GM23338 (cell line): ENCODE data around the gene AP1G1. TPM values are rescaled to one million over a fixed set of nuclear protein-coding genes. Genes with fewer than 3 reads are reported as not detected.

ENCODE experiments used
- ATAC-seq: fragments of 200-7000 bp; cut with Tn5 transposase; 3 replicates; pipeline ENCODE4 v1.9.1; 2020
- DNase-seq: peaks from one replicate; pipeline ENCODE4 v3.0.0-alpha.2; 2015; ENCODE audit warnings: low spot score
- H2AFZ ChIP-seq: fragments of 200-600 bp; sonication (generic); 2 replicates; pipeline ENCODE4 v1.8.0; 2016; ENCODE audit warnings: antibody characterized with exemption, mild to moderate bottlenecking, moderate library complexity
- H3F3A ChIP-seq: fragments of 200-600 bp; sonication (generic); replicated peaks from 2 replicates; pipeline ENCODE4 v1.8.0; 2017; ENCODE audit warnings: antibody characterized with exemption, mixed run types, low read depth
- H3K27ac ChIP-seq: fragments of 200-600 bp; sonication (generic); 2 replicates; pipeline ENCODE4 v1.6.1; 2016; ENCODE audit warnings: low read depth
- H3K27me3 ChIP-seq: fragments of 200-600 bp; sonication (generic); 2 replicates; pipeline ENCODE4 v1.8.0; 2016; ENCODE audit warnings: mild to moderate bottlenecking, mixed run types, moderate library complexity; ENCODE audit not compliant: insufficient read depth
- H3K36me3 ChIP-seq: fragments of 200-600 bp; sonication (generic); 2 replicates; pipeline ENCODE4 v1.8.0; 2016; ENCODE audit warnings: mild to moderate bottlenecking; ENCODE audit not compliant: insufficient read depth
- H3K4me1 ChIP-seq: fragments of 200-600 bp; sonication (generic); 2 replicates; pipeline ENCODE4 v1.8.0; 2016; ENCODE audit warnings: mild to moderate bottlenecking, moderate library complexity; ENCODE audit not compliant: insufficient read depth
- H3K4me2 ChIP-seq: fragments of 200-600 bp; sonication (generic); 2 replicates; pipeline ENCODE4 v1.7.1; 2017; ENCODE audit warnings: mixed run types
- H3K4me3 ChIP-seq: fragments of 200-600 bp; sonication (generic); 2 replicates; pipeline ENCODE4 v1.6.1; 2016; ENCODE audit warnings: mixed run types
- H3K79me2 ChIP-seq: fragments of 200-600 bp; sonication (generic); replicated peaks from 2 replicates; pipeline ENCODE4 v1.8.0; 2017; ENCODE audit warnings: mild to moderate bottlenecking; ENCODE audit not compliant: insufficient read depth
- H3K9me2 ChIP-seq: fragments of 200-600 bp; sonication (generic); 2 replicates; pipeline ENCODE4 v1.8.0; 2017; ENCODE audit not compliant: insufficient read depth
- H4K20me1 ChIP-seq: fragments of 200-600 bp; sonication (generic); replicated peaks from 2 replicates; pipeline ENCODE4 v1.8.0; 2017; ENCODE audit warnings: mild to moderate bottlenecking; ENCODE audit not compliant: insufficient read depth
- H3K27ac Mint-ChIP-seq: 2 replicates; pipeline ENCODE4 v1.8.0; 2020; ENCODE audit warnings: inconsistent platforms, mild to moderate bottlenecking, moderate library complexity, mixed read lengths
- H3K27me3 Mint-ChIP-seq: 3 replicates; pipeline ENCODE4 v1.8.0; 2022; ENCODE audit warnings: low read depth, mild to moderate bottlenecking, moderate library complexity, mixed read lengths, inconsistent platforms; ENCODE audit not compliant: insufficient read depth, poor library complexity
- H3K36me3 Mint-ChIP-seq: 3 replicates; pipeline ENCODE4 v1.8.0; 2021; ENCODE audit warnings: low read depth, mild to moderate bottlenecking, inconsistent platforms, moderate library complexity, mixed read lengths
- H3K4me1 Mint-ChIP-seq: 3 replicates; pipeline ENCODE4 v1.8.0; 2020; ENCODE audit warnings: mild to moderate bottlenecking, inconsistent platforms, mixed read lengths
- H3K4me3 Mint-ChIP-seq: 3 replicates; pipeline ENCODE4 v1.8.0; 2021; ENCODE audit warnings: moderate library complexity, mild to moderate bottlenecking, inconsistent platforms, mixed read lengths
- H3K9me3 Mint-ChIP-seq: 3 replicates; pipeline ENCODE4 v1.8.0; 2020; ENCODE audit warnings: moderate library complexity, mild to moderate bottlenecking, inconsistent platforms, mixed read lengths
- CREB1 ChIP-seq: fragments of 250-450 bp; sonication (Bioruptor Pico); IDR thresholded peaks from 2 replicates; pipeline ENCODE4 v1.5.0; 2020; ENCODE audit warnings: low read depth, mild to moderate bottlenecking, moderate library complexity
- CTCF ChIP-seq, 2 experiments: fragments of 200-600 bp in 1 of 2; sonication (generic) in 1 of 2; conservative IDR thresholded peaks; 2 replicates each; pipeline versions ENCODE4 v1.5.1 to v1.6.1; 2016 to 2017; ENCODE audit warnings: antibody characterized with exemption in 2 of 2, low read depth in 2 of 2, mild to moderate bottlenecking in 2 of 2, moderate library complexity in 1 of 2
- EZH2phosphoT487 ChIP-seq: fragments of 200-600 bp; sonication (generic); IDR thresholded peaks from one replicate; pipeline ENCODE4 v1.8.1; 2018; ENCODE audit warnings: antibody characterized with exemption; ENCODE audit not compliant: unreplicated experiment
- JUNB ChIP-seq: IDR thresholded peaks from one replicate; pipeline ENCODE4 v1.6.1; 2016; ENCODE audit warnings: antibody characterized with exemption; ENCODE audit not compliant: unreplicated experiment
- NANOG ChIP-seq: IDR thresholded peaks from 2 replicates; pipeline ENCODE4 v1.6.1; 2016; ENCODE audit warnings: antibody characterized with exemption, borderline replicate concordance
- POLR2AphosphoS5 ChIP-seq: IDR thresholded peaks from 2 replicates; pipeline ENCODE4 v1.6.1; 2016; ENCODE audit warnings: antibody characterized with exemption, low read depth
- REST ChIP-seq: IDR thresholded peaks from one replicate; pipeline ENCODE4 v1.6.1; 2018; ENCODE audit warnings: antibody characterized with exemption; ENCODE audit not compliant: unreplicated experiment
- STAT1 ChIP-seq: IDR thresholded peaks from one replicate; pipeline ENCODE4 v1.6.1; 2016; ENCODE audit warnings: antibody characterized with exemption; ENCODE audit not compliant: unreplicated experiment
- ZNF331 ChIP-seq: fragments of 250-450 bp; sonication (Bioruptor Pico); IDR thresholded peaks from 2 replicates; pipeline ENCODE4 v1.5.0; 2020; ENCODE audit warnings: low read depth, mild to moderate bottlenecking, moderate library complexity
- ZNF462 ChIP-seq: fragments of 250-450 bp; sonication (Bioruptor Pico); IDR thresholded peaks from 2 replicates; pipeline ENCODE4 v1.5.0; 2020; ENCODE audit warnings: mild to moderate bottlenecking, moderate library complexity
- polyA plus RNA-seq: library from polyadenylated mRNA; unstranded; fragments of >200 nt; fragmentation: Nextera tagmentation; extraction: Ambion mirVana; gene quantifications from 2 replicates; pipeline ENCODE4 v1.2.1, GENCODE V29; 2016
- total RNA-seq: library from RNA; depleted of rRNA; stranded (reverse); fragments of >200 nt; shearing (Covaris generic); gene quantifications from 2 replicates; pipeline ENCODE4 v1.2.3, GENCODE V29; 2014

AP1G1 gene
- total and polyA plus RNA-seq, 2 experiments from 2014 or later, result 16.3 to 73.3 TPM

- Mint-ChIP-seq H3K4me3 (no peak overlapping the region), H3K27me3 (peaks cover 4% of the 10 kb centered on the region), H3K9me3 (no peaks in the 10 kb centered on the region), H3K4me1 (peaks cover 62% of the 10 kb centered on the region), H3K27ac (peak overlapping the region; percentile 93), H3K36me3 (peaks cover 7% of the 10 kb centered on the region; the same call in 2 of the 3 replicates)
- Histone ChIP-seq H3K36me3 (peaks cover 6% of the 10 kb centered on the region; the same call in 1 of the 2 replicates), H3K9me2 (no peaks in the 10 kb centered on the region), H3K79me2 (peaks cover 57% of the 10 kb centered on the region), H3F3A (no peaks in the 10 kb centered on the region; the same call in 1 of the 2 replicates), H3K27me3 (no peaks in the 10 kb centered on the region), H3K4me2 (peak overlapping the region; percentile 69), H3K4me3 (no peak overlapping the region; the same call in 1 of the 2 replicates), H4K20me1 (no peaks in the 10 kb centered on the region), H3K27ac (peak overlapping the region; percentile 97), H2AFZ (no peak overlapping the region), H3K4me1 (peaks cover 47% of the 10 kb centered on the region)
- TF ChIP-seq NANOG (peak; percentile 21; the same call in 1 of the 2 replicates), ZNF331 (CRISPR knock-in tag) (no peak), ZNF462 (CRISPR knock-in tag) (peak; percentile 72; the same call in 1 of the 2 replicates)
- DNase-seq (peak; percentile 70), ATAC-seq (peak; percentile 79)
These were observed 101.4 kb downstream of the AP1G1 start for GRCh38 chr16:71707199-71707598.

GRCh38 chr16:71706046-71706445 is 102.6 kb downstream of the AP1G1 start:
- Histone ChIP-seq H3K4me1 (peaks cover 36% of the 10 kb centered on the region), H3F3A (no peaks in the 10 kb centered on the region; the same call in 1 of the 2 replicates), H3K79me2 (peaks cover 51% of the 10 kb centered on the region), H3K27me3 (no peaks in the 10 kb centered on the region), H3K27ac (peak overlapping the region; percentile 97; the same call in 1 of the 2 replicates), H3K36me3 (peaks cover 6% of the 10 kb centered on the region; the same call in 1 of the 2 replicates), H3K4me2 (peak overlapping the region; percentile 36), H3K4me3 (0 out of 2 replicates have a peak overlapping the region, but pooled peaks have one; percentile 4), H4K20me1 (no peaks in the 10 kb centered on the region), H2AFZ (no peak overlapping the region), H3K9me2 (no peaks in the 10 kb centered on the region)
- H3K27me3 Mint-ChIP-seq, result peaks cover 4% of the 10 kb centered on the region
- no peaks in the 10 kb centered on the region for H3K9me3 Mint-ChIP-seq
- DNase-seq (peak; percentile 54), ATAC-seq (peak; percentile 15; the same call in 2 of the 3 replicates)
- H3K4me1 Mint-ChIP-seq, result peaks cover 50% of the 10 kb centered on the region
- H3K4me3 Mint-ChIP-seq, result no peak overlapping the region
- peaks cover 7% of the 10 kb centered on the region; the same call in 2 of the 3 replicates for H3K36me3 Mint-ChIP-seq
- H3K27ac Mint-ChIP-seq, result peak overlapping the region; percentile 56; the same call in 1 of the 2 replicates
- TF ChIP-seq POLR2AphosphoS5, result no peak
- no peak for TF ChIP-seq STAT1
- no peak for TF ChIP-seq REST
- TF ChIP-seq NANOG, result no peak
- TF ChIP-seq EZH2phosphoT487, result no peak
- TF ChIP-seq CTCF (conservative IDR thresholded peaks at IDR 0.05; ENCODE audit: low read depth in 2 of 2), result no peak
- TF ChIP-seq ZNF331 (CRISPR knock-in tag), result no peak
- TF ChIP-seq CREB1, result no peak
- no peak for TF ChIP-seq JUNB
